ENCODE data around the gene ADD3.
"Not testable (repeated sequence)": the region's sequence is repeated elsewhere in the genome, so short reads cannot be mapped to it uniquely, and the experiment has no call there.

Gene ADD3

DNA sequence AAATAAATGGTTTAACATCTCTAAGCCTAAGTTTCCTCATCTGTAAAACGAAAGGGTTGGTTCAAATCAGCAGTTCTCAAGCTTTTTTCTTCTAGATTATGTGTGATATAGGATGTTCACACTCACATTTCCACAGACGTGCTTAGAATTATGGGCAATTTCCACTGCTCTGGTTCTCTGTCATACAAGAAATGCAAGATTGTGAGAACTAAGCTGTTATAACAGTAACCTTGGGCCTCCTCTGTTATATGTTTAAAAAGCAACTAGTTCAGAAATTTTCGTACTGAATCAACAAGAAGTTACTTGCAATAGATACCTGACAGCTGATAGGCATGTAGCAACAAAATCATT lies 33.7 kb downstream of the ADD3 start:
- Histone ChIP-seq H3K27me3 (ENCODE audit: insufficient read depth, low read depth, severe bottlenecking) (no peaks in the 10 kb centered on the region), H3K27ac (no peak overlapping the region)
- TF ChIP-seq, protein P1, sequence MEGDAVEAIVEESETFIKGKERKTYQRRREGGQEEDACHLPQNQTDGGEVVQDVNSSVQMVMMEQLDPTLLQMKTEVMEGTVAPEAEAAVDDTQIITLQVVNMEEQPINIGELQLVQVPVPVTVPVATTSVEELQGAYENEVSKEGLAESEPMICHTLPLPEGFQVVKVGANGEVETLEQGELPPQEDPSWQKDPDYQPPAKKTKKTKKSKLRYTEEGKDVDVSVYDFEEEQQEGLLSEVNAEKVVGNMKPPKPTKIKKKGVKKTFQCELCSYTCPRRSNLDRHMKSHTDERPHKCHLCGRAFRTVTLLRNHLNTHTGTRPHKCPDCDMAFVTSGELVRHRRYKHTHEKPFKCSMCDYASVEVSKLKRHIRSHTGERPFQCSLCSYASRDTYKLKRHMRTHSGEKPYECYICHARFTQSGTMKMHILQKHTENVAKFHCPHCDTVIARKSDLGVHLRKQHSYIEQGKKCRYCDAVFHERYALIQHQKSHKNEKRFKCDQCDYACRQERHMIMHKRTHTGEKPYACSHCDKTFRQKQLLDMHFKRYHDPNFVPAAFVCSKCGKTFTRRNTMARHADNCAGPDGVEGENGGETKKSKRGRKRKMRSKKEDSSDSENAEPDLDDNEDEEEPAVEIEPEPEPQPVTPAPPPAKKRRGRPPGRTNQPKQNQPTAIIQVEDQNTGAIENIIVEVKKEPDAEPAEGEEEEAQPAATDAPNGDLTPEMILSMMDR (IDR thresholded peaks at IDR 0.05; ENCODE audit: low read depth, low read length): no peak

DNA sequence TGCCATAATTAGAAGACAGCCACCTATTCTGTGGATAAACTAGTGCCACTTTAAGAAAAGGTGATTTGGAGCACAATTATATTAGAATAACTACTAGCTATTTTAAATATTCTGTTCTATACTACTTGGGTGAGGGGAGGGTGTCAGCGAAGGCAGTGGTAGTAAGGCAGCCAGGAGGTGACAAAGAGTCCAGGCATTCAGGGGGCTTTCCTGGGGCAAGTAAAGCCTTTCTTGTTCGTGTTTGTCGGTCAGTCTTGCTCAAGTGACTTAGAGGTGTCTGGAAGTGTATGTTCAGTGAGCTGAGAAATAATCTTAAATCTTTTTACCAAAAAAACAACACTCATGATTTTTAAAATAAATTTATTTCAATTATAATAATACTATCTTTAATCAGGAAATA lies 34.4 kb downstream of the ADD3 start:
- H3K27me3 ChIP-seq (ENCODE audit: insufficient read depth, low read depth, severe bottlenecking): no peaks in the 10 kb centered on the region
- H3K36me3 ChIP-seq: no peaks in the 10 kb centered on the region
- H3K4me3 ChIP-seq (ENCODE audit: low read depth, low read length): no peak overlapping the region
- no peaks in the 10 kb centered on the region for H3K9me3 ChIP-seq (ENCODE audit: severe bottlenecking)
- TF ChIP-seq, protein P1 (IDR thresholded peaks at IDR 0.05; ENCODE audit: low read depth, low read length): no peak
- no peak for DNase-seq
- no peak overlapping the region for H3K27ac ChIP-seq

More for the DNA sequence above, 33.7 kb downstream of the ADD3 start:
- no peaks in the 10 kb centered on the region for H3K9me3 ChIP-seq (ENCODE audit: severe bottlenecking)
- no peak for DNase-seq
- no peak overlapping the region for H3K4me3 ChIP-seq (ENCODE audit: low read depth, low read length)
- no peaks in the 10 kb centered on the region for H3K36me3 ChIP-seq

DNA sequence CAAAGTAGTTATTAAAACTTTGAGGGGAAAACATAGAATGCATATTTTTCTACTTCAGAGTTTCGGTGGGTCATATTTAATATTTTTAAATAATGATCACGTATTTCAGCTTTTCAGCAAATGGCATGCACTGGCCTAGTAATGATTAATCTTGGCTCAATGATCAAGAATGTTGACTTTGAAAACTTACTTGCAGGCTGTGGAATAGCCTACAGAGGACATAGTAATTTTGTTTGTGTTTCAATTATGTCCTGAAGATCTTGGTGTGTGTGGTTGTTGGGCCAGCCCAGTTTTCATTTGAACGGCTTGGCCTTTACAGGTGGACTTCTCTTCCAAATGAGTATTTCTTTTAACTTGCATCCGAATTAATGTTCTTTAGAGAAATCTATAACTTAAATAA lies 35.1 kb downstream of the ADD3 start:
- Histone ChIP-seq H3K36me3 (no peaks in the 10 kb centered on the region), H3K27me3 (ENCODE audit: insufficient read depth, low read depth, severe bottlenecking) (no peaks in the 10 kb centered on the region), H3K27ac (no peak overlapping the region), H3K4me3 (ENCODE audit: low read depth, low read length) (no peak overlapping the region), H3K9me3 (ENCODE audit: severe bottlenecking) (peaks cover under 1% of the 10 kb centered on the region)
- no peak for DNase-seq
- TF ChIP-seq, protein P1 (IDR thresholded peaks at IDR 0.05; ENCODE audit: low read depth, low read length): no peak

DNA sequence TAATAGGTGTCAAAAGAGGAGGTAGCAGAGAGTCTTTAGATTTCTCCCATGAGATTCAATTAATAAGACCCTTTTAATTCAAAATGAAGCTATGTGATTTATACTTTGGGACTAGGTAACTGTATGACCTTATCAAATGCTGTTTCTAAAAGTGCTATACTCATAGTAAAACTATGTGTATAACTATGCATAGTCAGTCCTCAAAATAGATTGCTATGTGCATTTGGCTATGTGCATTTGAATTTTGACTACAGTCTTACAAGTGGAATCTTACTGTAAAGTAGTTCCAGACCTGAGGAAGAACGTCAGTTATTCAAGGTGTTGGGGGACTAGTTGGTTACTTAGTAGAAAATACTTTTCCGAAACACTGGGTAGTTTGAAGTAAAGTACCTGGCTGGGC lies 36.9 kb downstream of the ADD3 start:
- no peak for DNase-seq
- Histone ChIP-seq H3K27me3 (ENCODE audit: insufficient read depth, low read depth, severe bottlenecking) (no peaks in the 10 kb centered on the region), H3K9me3 (ENCODE audit: severe bottlenecking) (peaks cover 6% of the 10 kb centered on the region), H3K27ac (no peak overlapping the region), H3K36me3 (no peaks in the 10 kb centered on the region), H3K4me3 (ENCODE audit: low read depth, low read length) (no peak overlapping the region)
- TF ChIP-seq, protein P1 (IDR thresholded peaks at IDR 0.05; ENCODE audit: low read depth, low read length): no peak

DNA sequence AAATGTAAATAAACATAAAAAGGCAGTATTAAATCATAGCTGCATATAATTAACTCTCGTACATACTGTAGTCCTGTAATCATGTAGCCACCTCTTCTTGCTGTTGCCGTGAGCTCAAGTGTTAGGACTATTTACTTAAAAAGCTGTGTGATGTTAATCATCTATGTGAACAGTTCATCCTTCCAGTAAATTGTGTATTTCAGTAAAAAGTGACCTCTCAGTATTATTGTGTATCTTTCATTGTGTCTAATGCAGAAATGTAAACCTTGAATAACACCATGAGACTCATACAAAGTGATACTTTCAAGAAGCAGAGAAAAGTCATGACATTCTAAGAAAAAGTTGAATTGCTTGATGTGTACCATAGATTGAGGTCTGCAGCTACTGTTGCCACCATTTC lies 38.0 kb downstream of the ADD3 start:
- H3K4me3 ChIP-seq (ENCODE audit: low read depth, low read length): no peak overlapping the region
- H3K27me3 ChIP-seq (ENCODE audit: insufficient read depth, low read depth, severe bottlenecking): no peaks in the 10 kb centered on the region
- DNase-seq: no peak
- no peaks in the 10 kb centered on the region for H3K36me3 ChIP-seq
- peaks cover 6% of the 10 kb centered on the region for H3K9me3 ChIP-seq (ENCODE audit: severe bottlenecking)
- TF ChIP-seq, protein P1 (IDR thresholded peaks at IDR 0.05; ENCODE audit: low read depth, low read length): no peak
- no peak overlapping the region for H3K27ac ChIP-seq

DNA sequence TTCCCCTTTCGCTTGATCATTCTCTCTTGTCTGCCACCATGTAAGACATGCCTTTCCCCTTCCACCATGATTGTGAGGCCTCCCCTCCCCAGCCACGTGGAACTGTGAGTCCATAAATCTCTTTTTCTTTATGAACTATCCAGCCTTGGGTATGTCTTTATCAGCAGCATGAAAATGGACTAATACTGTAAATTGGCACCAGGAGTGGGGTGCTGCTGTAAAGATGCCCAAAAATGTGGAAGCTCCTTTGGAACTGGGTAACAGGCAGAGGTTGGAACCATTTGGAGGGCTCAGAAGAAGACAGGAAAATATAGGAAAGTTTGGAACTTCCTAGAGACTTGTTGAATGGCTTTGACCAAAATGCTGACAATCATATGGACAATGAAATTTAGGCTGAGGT lies 40.4 kb downstream of the ADD3 start:
- not testable (repeated sequence) for H3K9me3 ChIP-seq (ENCODE audit: severe bottlenecking); H3K27ac ChIP-seq; H3K4me3 ChIP-seq (ENCODE audit: low read depth, low read length); H3K36me3 ChIP-seq; H3K27me3 ChIP-seq (ENCODE audit: insufficient read depth, low read depth, severe bottlenecking); DNase-seq
